Right lobe of liver (tissue), 6 donors: ENCODE measurements around the gene EFNA5. TPM values are rescaled to one million over a fixed set of nuclear protein-coding genes. Genes with fewer than 3 reads are reported as not detected.

Experiments
- ATAC-seq, 4 donors: fragments of 200-7000 bp; cut with Tn5 transposase; one replicate each; pipeline ENCODE4 v1.9.1; 2020; ENCODE audit warnings: mild to moderate bottlenecking in 4 of 4, moderate library complexity in 4 of 4
- DNase-seq, 3 donors: peaks; one replicate each; pipeline ENCODE4 v3.0.0-alpha.2; 2020
- H3K27ac ChIP-seq, 3 donors: fragments of 200-600 bp; one replicate each; pipeline ENCODE4 v1.8.0; 2022
- H3K27me3 ChIP-seq, 2 donors: fragments of 200-600 bp; one replicate each; pipeline ENCODE4 v1.8.0; 2022
- H3K36me3 ChIP-seq, 4 donors: fragments of 200-600 bp; sonication (generic) in 1 of 4; one replicate each; pipeline versions ENCODE4 v1.5.1 to v1.8.0; 2017 to 2022; ENCODE audit warnings: control low read depth in 1 of 4
- H3K4me1 ChIP-seq, 4 donors: fragments of 200-600 bp; sonication (generic) in 1 of 4; one replicate each; pipeline versions ENCODE4 v1.5.1 to v1.8.0; 2017 to 2022; ENCODE audit warnings: control low read depth in 1 of 4
- H3K4me3 ChIP-seq, 3 donors: fragments of 200-600 bp; one replicate each; pipeline ENCODE4 v1.8.0; 2022
- H3K9me3 ChIP-seq, 4 donors: fragments of 200-600 bp; sonication (generic) in 1 of 4; one replicate each; pipeline versions ENCODE4 v1.5.1 to v1.8.0; 2017 to 2022; ENCODE audit warnings: control low read depth in 1 of 4
- POLR2A ChIP-seq: fragments of 450-650 bp; IDR thresholded peaks from one replicate; pipeline ENCODE4 v1.6.1; 2017; ENCODE audit warnings: antibody characterized with exemption, mild to moderate bottlenecking
- WGBS: methylation state at CpG from one replicate; pipeline ENCODE4 v1.1.6; 2018; ENCODE audit warnings: low coverage, low lambda C conversion rate; ENCODE audit not compliant: insufficient coverage; ENCODE audit errors: missing lambda C conversion rate; 5-methylcytosine and 5-hydroxymethylcytosine counted together
- intact Hi-C, 2 donors: fragments of 100-400 bp; cut with DNase I; formaldehyde crosslinking; loops; one replicate each; pipeline versions ENCODE4 v1.11.2 to v1.14.1; 2022
- total RNA-seq, 6 experiments: library from RNA; depleted of rRNA in 2 of 6; stranded (reverse); fragments of >200 nt in 2 of 6; fragmentation: NEBNext Ultra II Directional in 3 of 6; extraction: Animal tissue kit (Norgen Biotek cat#: 25700) in 3 of 6; gene quantifications; one replicate each; pipeline versions ENCODE4 v1.1.0 to v1.2.4, GENCODE V29; 2016 to 2023
- TF ChIP-seq, protein P1 (sequence below), 4 donors: fragments of 200-600 bp in 3 of 4; fragments of 450-650 bp in 1 of 4; IDR thresholded peaks; one replicate each; pipeline versions ENCODE4 v1.5.1 to v1.8.0; 2016 to 2022; ENCODE audit warnings: antibody characterized with exemption in 4 of 4, mild to moderate bottlenecking in 2 of 4
- donor health status: DM: no; HTN: yes; CAD: no.
- donor health status: DM: no; HTN: no; CAD: no.
- donor health status: DM: no; HTN: no; CAD: no.
- donor health status: DM: no; HTN: yes; CAD: no.
- donor health status: DM: no; HTN: yes; CAD: no.

The EFNA5 gene
- total RNA-seq, 6 experiments from 2014 or later = 0.18 to 11.7 (median 1.4) TPM

- H3K4me1 ChIP-seq = no peaks in the 10 kb centered on the region
- H3K27me3 ChIP-seq = no peaks in the 10 kb centered on the region
- TF ChIP-seq, protein P1, sequence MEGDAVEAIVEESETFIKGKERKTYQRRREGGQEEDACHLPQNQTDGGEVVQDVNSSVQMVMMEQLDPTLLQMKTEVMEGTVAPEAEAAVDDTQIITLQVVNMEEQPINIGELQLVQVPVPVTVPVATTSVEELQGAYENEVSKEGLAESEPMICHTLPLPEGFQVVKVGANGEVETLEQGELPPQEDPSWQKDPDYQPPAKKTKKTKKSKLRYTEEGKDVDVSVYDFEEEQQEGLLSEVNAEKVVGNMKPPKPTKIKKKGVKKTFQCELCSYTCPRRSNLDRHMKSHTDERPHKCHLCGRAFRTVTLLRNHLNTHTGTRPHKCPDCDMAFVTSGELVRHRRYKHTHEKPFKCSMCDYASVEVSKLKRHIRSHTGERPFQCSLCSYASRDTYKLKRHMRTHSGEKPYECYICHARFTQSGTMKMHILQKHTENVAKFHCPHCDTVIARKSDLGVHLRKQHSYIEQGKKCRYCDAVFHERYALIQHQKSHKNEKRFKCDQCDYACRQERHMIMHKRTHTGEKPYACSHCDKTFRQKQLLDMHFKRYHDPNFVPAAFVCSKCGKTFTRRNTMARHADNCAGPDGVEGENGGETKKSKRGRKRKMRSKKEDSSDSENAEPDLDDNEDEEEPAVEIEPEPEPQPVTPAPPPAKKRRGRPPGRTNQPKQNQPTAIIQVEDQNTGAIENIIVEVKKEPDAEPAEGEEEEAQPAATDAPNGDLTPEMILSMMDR (IDR thresholded peaks at IDR 0.05) = no peak
- no peak for TF ChIP-seq POLR2A
- no peak overlapping the region for H3K27ac ChIP-seq
- ATAC-seq = no peak
- intact Hi-C loops = no loop called here
- H3K9me3 ChIP-seq = no peaks in the 10 kb centered on the region
- DNase-seq = no peak
- H3K4me3 ChIP-seq = no peak overlapping the region
- H3K36me3 ChIP-seq = no peaks in the 10 kb centered on the region
These were observed 24.3 kb downstream of the EFNA5 start for GRCh38 chr5:107646418-107646817.

GRCh38 chr5:107640568-107640967 is 30.2 kb downstream of the EFNA5 start:
- no peaks in the 10 kb centered on the region for H3K27me3 ChIP-seq
- H3K4me3 ChIP-seq = no peak overlapping the region
- DNase-seq (no peak), ATAC-seq (no peak)
- WGBS = 76% methylated on average over 2 of the region's 3 CpGs
- H3K27ac ChIP-seq = no peak overlapping the region
- no peak for TF ChIP-seq POLR2A
- TF ChIP-seq, protein P1 (IDR thresholded peaks at IDR 0.05) = no peak
- intact Hi-C loops = no loop called here
- H3K36me3 ChIP-seq = no peaks in the 10 kb centered on the region
- H3K4me1 ChIP-seq = no peaks in the 10 kb centered on the region
- no peaks in the 10 kb centered on the region for H3K9me3 ChIP-seq

DNA sequence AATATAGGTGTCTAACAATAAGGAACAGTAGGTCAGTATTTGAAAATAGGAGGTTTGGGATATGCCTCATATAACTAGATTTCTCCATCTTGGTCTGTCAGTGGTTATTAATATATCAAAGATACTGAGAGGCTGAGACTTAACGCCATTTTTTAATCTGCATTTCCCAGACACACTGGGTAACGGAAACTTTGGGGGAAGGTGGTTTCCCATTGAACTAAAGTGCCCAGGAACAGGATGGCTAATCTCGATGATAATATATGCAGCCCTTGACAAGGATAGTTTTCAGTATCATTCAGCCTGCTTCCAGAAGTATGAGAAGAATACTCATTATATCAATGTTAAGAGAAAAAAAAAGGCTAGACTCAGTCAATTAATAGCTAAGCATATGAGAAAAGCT is 30.7 kb downstream of the EFNA5 start:
- TF ChIP-seq, protein P1 (IDR thresholded peaks at IDR 0.05) = no peak
- TF ChIP-seq POLR2A = no peak
- Histone ChIP-seq H3K4me1 (no peaks in the 10 kb centered on the region), H3K9me3 (no peaks in the 10 kb centered on the region), H3K4me3 (no peak overlapping the region), H3K36me3 (no peaks in the 10 kb centered on the region), H3K27ac (no peak overlapping the region), H3K27me3 (no peaks in the 10 kb centered on the region)
- ATAC-seq = no peak
- intact Hi-C loops = no loop called here
- no peak for DNase-seq
- whole genome bisulfite sequencing = 59% methylated on average over 3 of the region's 3 CpGs

DNA sequence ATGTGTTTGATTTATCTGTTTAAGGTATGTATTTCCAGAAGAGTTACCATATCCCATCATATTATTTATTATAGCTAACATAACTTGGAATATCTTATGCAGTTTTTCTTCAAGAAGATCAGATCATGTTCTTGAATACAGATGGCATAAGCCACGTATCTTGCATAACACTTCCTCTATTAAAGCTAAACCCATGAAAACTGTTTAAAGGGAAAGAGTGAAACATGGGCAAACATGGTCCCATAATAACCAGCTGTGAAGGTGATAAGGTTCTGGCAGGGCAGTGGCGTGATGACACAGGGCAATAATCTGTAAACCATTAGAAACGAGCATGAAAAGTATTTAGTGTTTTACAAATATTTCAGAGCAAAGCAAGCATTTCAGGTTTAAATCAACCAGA is 34.2 kb downstream of the EFNA5 start:
- H3K4me3 ChIP-seq = no peak overlapping the region
- intact Hi-C loops = no loop called here
- DNase-seq = no peak
- TF ChIP-seq, protein P1 (IDR thresholded peaks at IDR 0.05) = no peak
- TF ChIP-seq POLR2A = no peak
- 21% methylated on average over 3 of the region's 3 CpGs for WGBS
- H3K36me3 ChIP-seq = no peaks in the 10 kb centered on the region
- no peak overlapping the region for H3K27ac ChIP-seq
- H3K27me3 ChIP-seq = no peaks in the 10 kb centered on the region
- H3K4me1 ChIP-seq = no peaks in the 10 kb centered on the region
- H3K9me3 ChIP-seq = no peaks in the 10 kb centered on the region
- no peak for ATAC-seq

- ATAC-seq (no peak), DNase-seq (no peak)
- intact Hi-C loops = no loop called here
- no peak for TF ChIP-seq POLR2A
- TF ChIP-seq, protein P1 (IDR thresholded peaks at IDR 0.05) = no peak
- no peaks in the 10 kb centered on the region for H3K9me3 ChIP-seq
- no peak overlapping the region for H3K27ac ChIP-seq
- H3K36me3 ChIP-seq = no peaks in the 10 kb centered on the region
- H3K4me1 ChIP-seq = no peaks in the 10 kb centered on the region
- H3K27me3 ChIP-seq = no peaks in the 10 kb centered on the region
- no peak overlapping the region for H3K4me3 ChIP-seq
- 59% methylated on average over 4 of the region's 4 CpGs for WGBS
These were observed 34.7 kb downstream of the EFNA5 start for GRCh38 chr5:107636068-107636467.
